GM15510 (cell line): ENCODE data around the gene COMMD10.

Experiments used
- POLR2A ChIP-seq: IDR thresholded peaks from 3 replicates; pipeline ENCODE4 v1.6.1; 2011; ENCODE audit warnings: borderline replicate concordance; ENCODE audit not compliant: insufficient read length; ENCODE audit errors: extremely low read depth

Gene COMMD10

DNA sequence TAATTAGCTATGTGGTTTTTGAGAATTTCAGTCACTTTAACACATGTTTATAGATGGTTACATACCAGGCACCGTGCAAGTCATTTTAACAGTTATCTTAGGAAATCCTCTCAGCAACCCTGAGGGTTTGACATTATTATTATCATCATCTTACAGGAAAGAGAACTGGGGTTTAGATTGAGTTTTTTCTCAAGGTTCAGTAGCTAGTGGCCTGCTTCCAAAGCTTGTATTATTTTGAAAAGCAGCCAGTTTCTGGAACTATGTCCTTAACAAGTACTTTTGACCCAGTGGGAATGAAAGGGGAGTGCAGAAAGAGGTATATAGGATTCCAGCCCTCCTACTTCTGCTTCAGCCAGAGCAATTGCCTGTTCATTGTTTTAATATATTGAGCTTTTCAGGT is 157.5 kb downstream of the COMMD10 start:
- TF ChIP-seq POLR2A: no peak

DNA sequence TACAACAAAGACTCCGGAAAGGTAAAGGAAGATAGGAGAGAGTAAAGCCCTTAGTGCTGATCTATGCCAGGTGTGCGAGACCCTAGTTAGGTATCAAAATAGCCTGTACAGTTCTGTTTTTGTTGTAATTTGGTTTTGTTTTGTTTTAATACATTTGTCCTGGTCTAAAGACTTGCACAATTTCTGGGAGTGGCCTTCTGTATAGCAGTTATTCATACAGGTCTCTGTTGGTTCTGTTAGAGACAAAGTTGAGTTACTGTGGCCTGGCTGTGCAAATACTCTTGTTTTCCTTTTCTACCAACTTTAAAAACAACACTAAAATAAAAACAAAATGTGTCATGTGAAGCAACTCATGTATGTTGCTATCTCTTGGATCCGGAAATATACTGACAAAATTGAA is 163.6 kb downstream of the COMMD10 start:
- no peak for TF ChIP-seq POLR2A

- no peak for TF ChIP-seq POLR2A
These were observed 164.8 kb downstream of the COMMD10 start for GRCh38 chr5:116249648-116250047.

GRCh38 chr5:116256717-116257116 is 171.9 kb downstream of the COMMD10 start:
- TF ChIP-seq POLR2A: no peak

DNA sequence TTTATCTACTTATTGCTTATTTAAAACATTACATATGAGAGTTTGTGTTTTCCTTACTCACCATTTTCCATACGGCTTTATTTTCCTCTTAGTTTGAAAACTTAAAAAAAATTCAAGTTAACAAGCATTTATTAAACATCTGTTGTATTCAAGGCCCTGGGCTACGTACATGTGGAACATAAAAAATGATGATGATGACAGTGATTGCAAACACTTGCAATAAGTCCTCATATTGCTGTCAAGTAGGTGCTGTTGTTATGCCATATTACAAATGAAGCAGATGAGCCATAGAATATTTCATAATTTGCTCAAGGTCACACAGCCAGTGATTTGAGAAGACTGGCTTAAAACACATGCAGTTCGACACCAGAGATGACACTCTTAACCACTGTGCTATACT is 180.6 kb downstream of the COMMD10 start:
- no peak for TF ChIP-seq POLR2A

DNA sequence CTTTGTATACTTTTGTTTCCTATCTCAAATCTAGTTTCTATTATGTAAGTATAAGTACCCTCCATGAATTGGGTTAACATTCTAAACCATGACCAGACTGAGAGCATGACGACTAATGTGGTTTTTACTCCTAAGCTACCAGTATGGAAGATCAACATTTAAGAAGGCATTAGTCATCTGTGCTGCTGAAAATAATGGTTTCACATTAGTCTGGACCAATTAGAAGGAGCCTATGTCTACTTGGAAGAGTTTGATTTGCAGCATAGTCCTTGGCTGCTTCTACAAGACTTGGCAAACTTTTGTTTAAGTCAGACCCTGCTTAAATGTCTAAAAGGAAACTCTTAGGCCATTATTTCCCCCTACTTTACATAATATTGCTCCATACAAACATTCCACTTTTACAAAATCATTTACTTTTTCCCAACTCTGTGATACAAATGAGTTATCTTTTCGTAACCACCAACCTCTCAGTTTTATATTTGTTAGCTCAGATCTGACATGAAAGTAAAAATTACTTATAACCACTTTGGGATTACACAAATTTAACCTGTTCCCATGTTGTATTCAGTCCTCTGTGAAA is 186.7 kb downstream of the COMMD10 start:
- no peak for TF ChIP-seq POLR2A

GRCh38 chr5:116272281-116272941 is 187.6 kb downstream of the COMMD10 start:
- TF ChIP-seq POLR2A: no peak

DNA sequence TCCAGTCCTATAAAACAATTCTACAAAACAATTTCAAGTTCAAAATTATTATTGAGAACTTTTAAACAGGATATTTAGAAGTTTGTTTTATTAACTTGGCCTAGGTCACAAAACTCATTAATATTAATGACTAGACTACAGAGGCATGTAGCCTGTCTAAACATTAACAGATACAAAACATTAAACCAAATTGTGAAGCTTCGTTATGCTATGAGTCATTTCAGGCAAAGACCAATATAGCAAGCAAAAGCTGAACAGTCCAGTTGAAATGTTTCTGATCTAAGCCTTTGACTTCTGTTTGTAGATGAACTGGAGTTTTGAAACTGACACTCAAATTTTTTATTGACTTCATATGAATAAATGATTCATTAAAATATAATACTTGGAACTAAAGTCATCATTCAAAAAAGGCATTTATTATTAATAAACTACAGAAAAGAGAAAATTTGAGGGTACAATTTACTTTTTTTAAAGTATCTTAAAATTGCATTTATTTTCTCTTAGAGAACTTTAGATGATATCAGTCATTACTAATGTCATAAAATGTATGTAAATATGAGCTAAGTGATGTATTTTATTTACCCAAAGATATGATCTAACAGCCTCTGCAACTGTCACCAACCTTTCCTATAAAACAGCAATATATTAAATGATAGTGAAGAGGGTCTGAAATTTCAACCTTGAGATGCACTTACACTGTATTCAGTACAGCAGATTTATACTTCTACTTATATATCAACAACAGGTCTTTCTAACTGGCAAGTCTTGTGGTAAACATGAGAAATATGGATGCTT is 188.8 kb downstream of the COMMD10 start:
- no peak for TF ChIP-seq POLR2A

DNA sequence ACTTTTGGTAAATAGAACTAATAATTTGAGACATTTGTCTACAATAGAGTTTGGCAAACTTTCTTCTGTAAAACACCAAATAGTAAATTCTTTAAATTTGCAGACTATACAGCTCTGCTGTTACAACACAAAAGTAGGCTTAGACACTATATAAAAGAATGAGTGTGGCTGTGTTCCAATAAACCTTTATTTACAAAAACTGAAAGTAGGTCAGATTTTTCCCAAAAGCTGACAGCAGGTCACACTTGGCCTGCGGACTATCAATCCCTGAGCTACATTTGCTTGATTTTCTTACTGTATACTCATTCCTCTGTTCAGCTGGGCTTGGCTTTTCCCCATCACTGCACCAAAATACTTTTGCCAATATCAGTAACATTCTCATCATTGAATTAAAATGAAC is 189.4 kb downstream of the COMMD10 start:
- TF ChIP-seq POLR2A: no peak

DNA sequence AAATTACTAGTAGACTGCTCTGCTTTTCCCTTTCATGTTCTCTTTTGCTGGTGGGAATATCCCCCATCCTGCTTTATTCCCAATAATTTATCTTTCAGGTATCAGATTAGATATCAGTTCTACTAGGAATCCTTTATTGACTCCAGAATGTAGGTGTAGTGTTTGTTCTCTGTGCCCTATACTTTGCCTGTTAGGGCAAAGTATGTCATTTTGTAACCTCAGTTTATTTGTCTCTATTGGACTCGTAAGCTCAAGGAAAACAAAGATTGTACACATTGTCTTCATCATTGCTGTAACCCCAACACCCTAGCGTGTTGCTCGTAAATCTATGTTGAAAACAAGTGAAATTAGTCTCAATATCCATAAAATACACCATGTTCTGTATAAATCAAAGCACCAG is 190.5 kb downstream of the COMMD10 start:
- no peak for TF ChIP-seq POLR2A

DNA sequence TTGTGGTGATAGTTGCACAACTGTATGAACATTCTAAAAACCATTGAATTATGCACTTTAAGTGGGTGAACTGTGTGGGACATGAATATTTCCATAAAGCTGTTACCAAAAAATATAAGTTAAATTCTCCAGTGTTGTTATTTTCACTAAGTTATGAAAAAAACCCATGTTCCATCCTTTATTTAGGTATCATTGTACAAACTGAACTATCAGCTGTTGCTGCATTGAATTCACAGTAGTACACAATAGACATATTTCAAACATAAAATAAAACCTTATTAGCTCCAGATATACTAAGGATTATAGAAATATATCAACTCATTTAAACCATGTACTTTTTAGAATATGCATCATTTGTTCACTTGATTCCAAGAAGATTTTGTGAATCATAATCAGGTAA is 192.1 kb downstream of the COMMD10 start:
- no peak for TF ChIP-seq POLR2A

DNA sequence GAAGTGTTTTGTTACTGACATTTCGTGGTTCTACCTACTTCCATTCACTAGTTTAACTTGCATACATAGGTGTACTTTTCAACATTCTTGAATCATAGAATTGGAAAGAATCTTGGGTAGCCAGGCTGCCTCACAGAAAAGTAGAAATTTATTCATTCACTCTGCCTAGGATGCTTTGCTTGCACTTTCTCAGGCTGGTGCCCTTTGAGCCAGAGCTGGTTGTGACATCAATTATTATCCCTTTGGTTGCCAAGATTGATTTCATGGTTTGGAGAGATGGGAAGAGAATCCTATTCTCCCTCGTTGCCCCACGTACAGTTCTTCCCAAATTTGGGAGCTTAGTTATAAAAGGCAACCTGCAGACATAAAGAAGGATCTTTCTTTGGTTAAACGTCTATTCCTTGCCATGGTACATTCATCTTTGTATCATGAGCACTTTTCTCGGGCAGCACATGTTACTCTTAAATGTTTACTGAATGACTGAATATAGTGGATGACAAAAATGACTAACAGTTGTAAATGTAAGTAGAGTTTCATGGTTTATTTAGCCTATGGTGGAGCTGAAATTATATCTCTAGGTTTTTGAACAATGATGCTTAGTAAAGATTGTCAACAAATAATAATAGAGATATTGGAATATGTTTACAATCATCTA is 195.5 kb downstream of the COMMD10 start:
- TF ChIP-seq POLR2A: no peak

GRCh38 chr5:116281309-116281708 is 196.5 kb downstream of the COMMD10 start:
- TF ChIP-seq POLR2A: no peak

GRCh38 chr5:116288524-116288923 is 203.7 kb downstream of the COMMD10 start:
- no peak for TF ChIP-seq POLR2A

DNA sequence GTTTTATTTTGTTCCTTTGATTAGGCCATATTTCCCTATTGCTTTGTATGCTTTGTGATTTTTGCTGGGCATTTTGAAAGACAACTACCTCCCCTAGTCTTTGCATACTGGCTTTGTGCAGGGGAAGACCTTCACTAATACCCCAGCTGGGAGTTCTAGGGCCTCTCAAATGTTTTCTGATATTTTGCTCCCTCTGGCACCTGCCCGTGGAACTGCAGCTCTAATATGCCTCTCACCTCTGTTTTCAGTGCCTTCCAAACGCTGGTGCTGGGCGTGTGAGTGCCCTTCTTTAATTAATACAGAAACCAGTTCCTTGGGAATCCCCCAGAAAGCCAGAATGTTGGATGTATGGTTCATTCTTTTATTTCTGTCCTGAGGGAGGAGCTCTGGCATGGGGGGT is 204.5 kb downstream of the COMMD10 start:
- TF ChIP-seq POLR2A: no peak
